Measurements from ENCODE around the gene SLX9. TPM values are rescaled to one million over a fixed set of nuclear protein-coding genes. Genes with fewer than 3 reads are reported as not detected.

SLX9 gene
- total RNA-seq, 1 experiment from 2014 or later, result 12.2 TPM

DNA sequence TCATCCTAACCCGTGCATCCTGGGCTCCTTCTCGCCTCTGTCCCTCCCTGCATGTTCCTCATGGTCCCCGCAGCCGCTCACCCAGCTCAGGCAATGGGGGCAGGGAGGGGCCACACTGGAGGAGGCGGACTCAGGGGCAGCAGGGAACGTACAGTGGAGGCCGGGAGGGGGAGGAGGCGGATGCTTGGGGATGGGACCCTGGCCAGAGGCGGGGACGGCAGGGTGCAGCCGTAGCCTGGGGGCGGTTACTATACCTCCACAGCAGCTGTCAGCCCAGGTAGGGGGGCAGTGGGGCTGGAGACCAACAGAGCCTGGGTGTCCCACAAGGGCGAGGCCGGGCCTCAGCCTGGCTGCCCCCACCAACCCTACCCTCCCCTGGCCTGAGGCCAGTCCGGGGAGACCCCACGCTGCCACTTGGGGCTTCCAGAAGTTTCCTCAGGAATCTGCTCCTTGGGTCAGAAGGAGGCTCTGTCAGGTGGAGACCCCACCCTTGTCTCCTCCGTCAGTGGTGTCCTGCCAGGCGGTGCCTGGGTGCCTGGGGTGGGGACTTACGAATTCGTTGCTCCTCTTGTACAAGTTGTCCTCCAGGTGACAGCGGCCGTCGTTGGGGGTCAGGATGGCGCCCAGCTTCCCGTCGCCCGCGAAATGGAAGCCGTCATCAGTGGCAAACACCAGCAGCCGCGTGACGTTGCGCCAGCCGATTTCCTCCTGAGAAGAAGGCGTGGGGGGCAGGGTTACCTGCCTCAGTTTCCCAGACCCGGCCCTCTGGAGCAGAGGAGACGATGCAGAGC lies 39.9 kb upstream of the SLX9 start:
- H3K79me2 ChIP-seq (ENCODE audit: low read length), result no peaks in the 10 kb centered on the region
- no peak overlapping the region for H3K4me3 ChIP-seq (ENCODE audit: low read length)
- peaks cover 41% of the 10 kb centered on the region for H3K36me3 ChIP-seq (ENCODE audit: insufficient read depth, low read length)
- H2AFZ ChIP-seq (ENCODE audit: low read length), result no peak overlapping the region
- no peaks in the 10 kb centered on the region for H3K9me3 ChIP-seq (ENCODE audit: low read length)
- H3K27me3 ChIP-seq (ENCODE audit: low read length), result no peaks in the 10 kb centered on the region
- no peaks in the 10 kb centered on the region; the same call in 1 of the 2 replicates for H4K20me1 ChIP-seq (ENCODE audit: insufficient read depth, low read depth, low read length)
- no peaks in the 10 kb centered on the region for H3K9me2 ChIP-seq (replicated peaks; ENCODE audit: insufficient read depth, low read length)
- H3K27ac ChIP-seq (ENCODE audit: low read length), result no peak overlapping the region
- H3K4me1 ChIP-seq (ENCODE audit: low read length), result peaks cover 15% of the 10 kb centered on the region
- H3K4me2 ChIP-seq (ENCODE audit: low read depth, low read length, poor library complexity, severe bottlenecking), result no peak overlapping the region
- H3K9ac ChIP-seq (ENCODE audit: low read length), result no peak overlapping the region
- DNase-seq, result no peak

DNA sequence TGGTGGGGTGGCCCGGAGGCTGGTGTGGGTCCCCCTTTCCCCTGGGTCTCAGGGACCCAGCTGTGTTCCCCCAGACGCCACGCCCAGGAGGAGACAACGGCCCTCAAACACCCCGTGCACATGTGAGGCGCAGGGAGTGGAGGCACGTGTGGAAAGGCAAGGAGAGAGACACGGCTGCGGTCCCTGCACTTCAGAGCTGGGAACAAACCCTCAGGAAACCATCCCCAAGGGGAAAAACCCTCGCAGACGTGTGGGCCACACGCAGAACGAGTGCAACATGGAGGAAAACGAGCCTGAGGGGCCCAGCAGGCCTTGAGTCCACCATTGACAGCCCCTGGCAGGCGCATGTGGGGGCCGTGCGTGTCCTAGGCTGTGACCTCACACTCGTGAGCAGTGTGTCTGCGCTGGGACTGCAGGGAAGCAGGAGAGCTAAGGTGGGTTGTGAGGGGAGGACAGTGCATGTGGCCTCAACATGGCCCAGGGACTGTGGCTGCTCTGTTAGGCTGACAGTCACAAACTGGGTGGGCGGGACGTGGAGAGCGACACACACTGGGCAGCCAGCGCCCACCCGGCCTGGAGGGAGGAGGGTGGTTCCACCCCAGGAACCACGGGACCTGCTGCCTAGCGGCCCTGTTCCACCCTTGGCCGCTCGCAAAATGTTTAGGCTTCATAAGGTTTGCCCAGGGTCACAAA lies 39.1 kb upstream of the SLX9 start:
- H3K36me3 ChIP-seq (ENCODE audit: insufficient read depth, low read length), result peaks cover 41% of the 10 kb centered on the region

DNA sequence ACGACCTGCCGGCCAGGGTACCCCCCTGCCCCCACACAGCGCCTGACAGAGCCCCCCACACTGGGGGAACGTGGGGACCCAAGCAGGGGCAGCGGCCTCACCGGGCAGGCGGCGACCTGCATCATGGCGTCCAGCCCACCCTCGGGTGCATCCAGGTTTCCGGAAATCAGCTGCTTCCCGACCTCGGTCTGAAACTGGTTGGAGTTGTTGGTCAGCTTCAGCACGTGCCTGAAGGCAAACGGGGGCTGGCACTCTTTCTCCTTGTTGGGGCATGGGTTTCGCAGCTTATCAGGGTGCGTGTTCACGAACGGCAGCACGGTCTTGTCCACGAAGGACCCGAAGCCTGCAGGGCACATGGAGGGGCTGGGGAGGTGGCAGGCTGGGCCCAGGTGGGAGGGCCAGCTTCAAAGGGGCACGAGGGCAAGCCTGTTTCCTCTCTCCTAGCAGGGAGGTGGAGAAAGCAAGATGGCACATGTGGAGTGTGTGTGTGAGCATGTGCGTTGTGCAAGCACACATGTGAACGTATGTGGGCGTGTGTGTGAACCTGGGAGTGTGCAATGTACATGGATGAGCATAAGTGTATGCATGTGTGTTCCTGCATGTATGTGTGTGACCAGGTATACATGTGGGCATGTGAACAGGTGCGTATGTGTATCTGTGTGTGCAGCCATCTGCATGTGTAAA lies 38.3 kb upstream of the SLX9 start:
- no peaks in the 10 kb centered on the region; the same call in 1 of the 2 replicates for H4K20me1 ChIP-seq (ENCODE audit: insufficient read depth, low read depth, low read length)

More for the DNA sequence above, 39.1 kb upstream of the SLX9 start:
- Histone ChIP-seq H4K20me1 (ENCODE audit: insufficient read depth, low read depth, low read length) (no peaks in the 10 kb centered on the region; the same call in 1 of the 2 replicates), H3K9ac (ENCODE audit: low read length) (no peak overlapping the region), H3K4me1 (ENCODE audit: low read length) (peaks cover 8% of the 10 kb centered on the region), H3K79me2 (ENCODE audit: low read length) (no peaks in the 10 kb centered on the region), H3K9me3 (ENCODE audit: low read length) (no peaks in the 10 kb centered on the region), H3K4me2 (ENCODE audit: low read depth, low read length, poor library complexity, severe bottlenecking) (no peak overlapping the region), H3K9me2 (replicated peaks; ENCODE audit: insufficient read depth, low read length) (no peaks in the 10 kb centered on the region), H3K4me3 (ENCODE audit: low read length) (no peak overlapping the region), H3K27ac (ENCODE audit: low read length) (no peak overlapping the region), H2AFZ (ENCODE audit: low read length) (no peak overlapping the region), H3K27me3 (ENCODE audit: low read length) (no peaks in the 10 kb centered on the region)
- DNase-seq, result no peak

DNA sequence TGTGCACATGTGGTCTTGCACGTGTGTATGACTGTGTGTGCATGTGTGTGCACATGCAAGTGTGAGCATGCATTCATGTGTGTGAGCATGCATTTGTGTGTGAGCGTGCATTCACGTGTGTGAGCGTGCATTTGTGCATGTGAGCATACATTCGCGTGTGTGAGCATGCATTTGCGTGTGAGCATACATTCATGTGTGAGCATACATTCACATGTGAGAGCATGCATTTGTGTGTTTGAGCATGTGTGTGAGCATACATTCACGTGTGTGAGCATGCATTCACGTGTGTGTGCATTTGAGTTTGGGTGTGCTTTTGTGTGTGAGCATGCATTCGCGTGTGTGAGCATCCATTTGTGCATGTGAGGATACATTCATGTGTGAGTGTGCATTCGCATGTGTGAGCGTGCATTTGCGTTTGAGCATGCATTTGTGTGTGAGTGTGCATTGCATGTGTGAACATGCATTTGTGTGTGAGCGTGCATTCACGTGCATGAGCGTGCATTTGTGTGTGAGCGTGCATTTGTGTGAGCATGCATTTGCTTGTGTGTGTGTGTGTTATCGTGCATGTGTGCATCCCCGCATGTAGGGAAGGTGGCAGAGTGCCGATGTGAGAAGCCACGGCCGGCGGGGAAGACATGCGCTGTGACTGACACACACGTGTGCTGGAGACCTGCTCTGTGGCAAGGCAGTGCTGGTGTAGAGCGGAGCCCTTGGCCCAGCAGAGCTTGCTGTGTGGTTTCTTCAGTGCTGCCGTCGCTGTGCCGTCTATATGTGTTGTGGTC lies 37.4 kb upstream of the SLX9 start:
- H3K9me2 ChIP-seq (replicated peaks; ENCODE audit: insufficient read depth, low read length), result no peaks in the 10 kb centered on the region
- peaks cover 45% of the 10 kb centered on the region for H3K36me3 ChIP-seq (ENCODE audit: insufficient read depth, low read length)
- no peaks in the 10 kb centered on the region for H3K79me2 ChIP-seq (ENCODE audit: low read length)
- no peaks in the 10 kb centered on the region for H3K9me3 ChIP-seq (ENCODE audit: low read length)
- H3K27ac ChIP-seq (ENCODE audit: low read length), result no peak overlapping the region
- no peaks in the 10 kb centered on the region for H3K27me3 ChIP-seq (ENCODE audit: low read length)
- peaks cover 3% of the 10 kb centered on the region for H3K4me1 ChIP-seq (ENCODE audit: low read length)
- no peak overlapping the region for H3K4me3 ChIP-seq (ENCODE audit: low read length)
- H2AFZ ChIP-seq (ENCODE audit: low read length), result no peak overlapping the region
- H3K9ac ChIP-seq (ENCODE audit: low read length), result no peak overlapping the region
- DNase-seq, result no peak
- no peaks in the 10 kb centered on the region; the same call in 1 of the 2 replicates for H4K20me1 ChIP-seq (ENCODE audit: insufficient read depth, low read depth, low read length)
- no peak overlapping the region for H3K4me2 ChIP-seq (ENCODE audit: low read depth, low read length, poor library complexity, severe bottlenecking)

More for the DNA sequence above, 38.3 kb upstream of the SLX9 start:
- Histone ChIP-seq H3K9ac (ENCODE audit: low read length) (no peak overlapping the region), H3K4me1 (ENCODE audit: low read length) (peaks cover under 1% of the 10 kb centered on the region; the same call in 1 of the 2 replicates), H3K36me3 (ENCODE audit: insufficient read depth, low read length) (peaks cover 41% of the 10 kb centered on the region), H3K4me2 (ENCODE audit: low read depth, low read length, poor library complexity, severe bottlenecking) (no peak overlapping the region), H3K9me3 (ENCODE audit: low read length) (no peaks in the 10 kb centered on the region), H2AFZ (ENCODE audit: low read length) (no peak overlapping the region), H3K27ac (ENCODE audit: low read length) (no peak overlapping the region), H3K9me2 (replicated peaks; ENCODE audit: insufficient read depth, low read length) (no peaks in the 10 kb centered on the region), H3K27me3 (ENCODE audit: low read length) (no peaks in the 10 kb centered on the region), H3K79me2 (ENCODE audit: low read length) (no peaks in the 10 kb centered on the region), H3K4me3 (ENCODE audit: low read length) (no peak overlapping the region)
- DNase-seq, result no peak

DNA sequence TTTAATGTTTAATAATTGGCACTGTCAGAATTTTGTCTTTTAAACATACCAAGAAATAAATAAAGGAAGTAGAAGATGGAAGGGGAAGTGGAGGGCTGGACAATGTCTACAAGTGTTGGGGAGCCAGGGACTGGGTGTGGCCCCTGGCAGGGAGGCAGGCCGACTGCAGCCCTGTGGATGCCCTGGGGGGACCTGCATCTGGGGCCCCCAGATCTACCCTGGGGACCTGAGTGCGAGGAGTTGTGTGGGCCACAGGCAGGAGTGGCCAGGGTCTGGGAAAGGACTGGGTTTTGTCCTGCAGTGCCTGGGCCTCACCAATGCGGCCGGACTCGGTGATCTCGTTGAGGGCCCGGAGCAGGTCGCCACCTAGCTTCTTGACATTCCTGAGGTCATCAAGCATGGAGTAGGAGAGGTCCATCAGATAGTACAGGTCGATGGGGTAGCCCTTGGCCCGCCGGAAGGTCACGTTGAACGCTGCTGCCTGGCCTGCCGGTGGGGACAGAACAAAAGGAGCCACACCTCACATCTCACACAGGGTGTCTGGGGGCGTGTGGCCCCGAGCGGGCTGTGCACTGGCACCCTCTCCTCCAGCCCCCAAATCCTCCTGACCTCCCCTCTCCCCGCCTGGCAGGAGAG lies 36.7 kb upstream of the SLX9 start:
- Histone ChIP-seq H3K4me3 (ENCODE audit: low read length) (no peak overlapping the region), H3K4me2 (ENCODE audit: low read depth, low read length, poor library complexity, severe bottlenecking) (no peak overlapping the region), H3K9ac (ENCODE audit: low read length) (no peak overlapping the region), H3K27me3 (ENCODE audit: low read length) (no peaks in the 10 kb centered on the region), H3K79me2 (ENCODE audit: low read length) (no peaks in the 10 kb centered on the region), H3K9me2 (replicated peaks; ENCODE audit: insufficient read depth, low read length) (no peaks in the 10 kb centered on the region), H3K27ac (ENCODE audit: low read length) (no peak overlapping the region), H4K20me1 (ENCODE audit: insufficient read depth, low read depth, low read length) (no peaks in the 10 kb centered on the region; the same call in 1 of the 2 replicates), H3K4me1 (ENCODE audit: low read length) (peaks cover 10% of the 10 kb centered on the region), H2AFZ (ENCODE audit: low read length) (no peak overlapping the region), H3K9me3 (ENCODE audit: low read length) (no peaks in the 10 kb centered on the region), H3K36me3 (ENCODE audit: insufficient read depth, low read length) (peaks cover 46% of the 10 kb centered on the region)
- no peak for DNase-seq

DNA sequence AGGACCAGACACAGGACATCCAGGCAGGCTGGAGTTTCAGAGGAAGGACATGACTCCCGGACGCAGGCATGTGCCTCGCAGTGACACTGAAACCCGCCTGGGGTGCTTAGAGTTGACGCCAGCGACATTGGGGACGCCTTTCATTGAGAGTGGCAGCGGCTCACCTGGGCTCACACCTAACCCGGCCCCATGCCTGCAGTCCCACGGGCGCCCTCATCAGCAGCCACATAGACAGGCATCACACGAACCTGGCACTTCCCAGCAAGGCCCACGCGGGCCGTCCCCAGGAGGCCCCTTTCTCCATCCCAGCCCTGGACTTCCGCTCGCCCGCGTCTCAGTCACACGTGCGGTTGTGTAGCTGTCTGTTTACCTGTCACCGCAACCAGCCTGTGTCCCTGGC lies 36.1 kb upstream of the SLX9 start:
- Histone ChIP-seq H3K4me3 (ENCODE audit: low read length) (no peak overlapping the region), H3K9me3 (ENCODE audit: low read length) (no peaks in the 10 kb centered on the region), H3K27ac (ENCODE audit: low read length) (no peak overlapping the region), H3K9ac (ENCODE audit: low read length) (no peak overlapping the region), H4K20me1 (ENCODE audit: insufficient read depth, low read depth, low read length) (no peaks in the 10 kb centered on the region; the same call in 1 of the 2 replicates), H3K4me2 (ENCODE audit: low read depth, low read length, poor library complexity, severe bottlenecking) (no peak overlapping the region), H3K36me3 (ENCODE audit: insufficient read depth, low read length) (peaks cover 41% of the 10 kb centered on the region), H3K79me2 (ENCODE audit: low read length) (no peaks in the 10 kb centered on the region), H3K27me3 (ENCODE audit: low read length) (no peaks in the 10 kb centered on the region), H3K9me2 (replicated peaks; ENCODE audit: insufficient read depth, low read length) (no peaks in the 10 kb centered on the region), H3K4me1 (ENCODE audit: low read length) (peaks cover 15% of the 10 kb centered on the region), H2AFZ (ENCODE audit: low read length) (no peak overlapping the region)
- DNase-seq, result no peak

DNA sequence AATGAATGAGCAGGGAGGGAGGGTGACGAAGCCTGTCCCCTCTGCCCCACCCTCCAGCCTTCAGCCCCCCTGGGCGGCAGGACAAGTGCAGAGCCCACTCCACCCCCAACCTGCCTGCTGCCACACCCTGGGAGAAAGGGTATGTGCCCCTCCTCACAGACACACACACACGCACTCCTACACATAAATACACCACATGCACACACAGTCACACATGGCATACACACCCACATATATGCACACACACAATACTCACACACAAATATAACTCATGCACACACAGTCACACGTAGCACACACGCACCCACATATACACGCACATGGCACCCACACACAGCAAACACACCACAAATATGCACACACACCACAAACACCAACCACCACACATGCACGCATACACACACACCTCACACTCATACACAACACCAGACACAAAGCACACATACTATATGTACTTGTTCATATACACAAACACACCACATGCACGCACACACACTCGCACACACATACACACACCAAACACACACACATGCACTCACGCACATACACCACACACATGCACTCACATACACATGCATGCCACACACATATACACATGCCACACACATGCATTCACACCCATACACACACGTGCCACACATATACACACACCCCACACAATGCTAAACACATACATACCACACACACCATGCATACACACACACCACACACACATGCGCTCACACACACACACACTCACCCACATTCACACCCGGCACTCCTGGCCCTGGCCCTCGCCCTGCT lies 35.5 kb upstream of the SLX9 start:
- Histone ChIP-seq H4K20me1 (ENCODE audit: insufficient read depth, low read depth, low read length) (no peaks in the 10 kb centered on the region; the same call in 1 of the 2 replicates), H3K27ac (ENCODE audit: low read length) (no peak overlapping the region), H2AFZ (ENCODE audit: low read length) (no peak overlapping the region)

More for the DNA sequence above, 35.5 kb upstream of the SLX9 start:
- peaks cover 21% of the 10 kb centered on the region for H3K4me1 ChIP-seq (ENCODE audit: low read length)
- H3K9ac ChIP-seq (ENCODE audit: low read length), result no peak overlapping the region
- no peak overlapping the region for H3K4me2 ChIP-seq (ENCODE audit: low read depth, low read length, poor library complexity, severe bottlenecking)
- H3K36me3 ChIP-seq (ENCODE audit: insufficient read depth, low read length), result peaks cover 37% of the 10 kb centered on the region
- H3K9me3 ChIP-seq (ENCODE audit: low read length), result no peaks in the 10 kb centered on the region
- no peak for DNase-seq
- H3K27me3 ChIP-seq (ENCODE audit: low read length), result no peaks in the 10 kb centered on the region
- H3K79me2 ChIP-seq (ENCODE audit: low read length), result no peaks in the 10 kb centered on the region
- no peak overlapping the region for H3K4me3 ChIP-seq (ENCODE audit: low read length)
- H3K9me2 ChIP-seq (replicated peaks; ENCODE audit: insufficient read depth, low read length), result no peaks in the 10 kb centered on the region

Measured in Karpas-422 (cell line).